Heart left ventricle (tissue), 13 donors: ENCODE measurements around the gene ZCCHC9.

Experiments used
- CTCF ChIP-seq, 12 donors: fragments of 200-600 bp; sonication (generic) in 4 of 12; IDR thresholded peaks; one replicate each; pipeline versions ENCODE4 v1.5.0 to v1.8.0; 2018 to 2022; ENCODE audit warnings: antibody characterized with exemption in 12 of 12, mild to moderate bottlenecking in 5 of 12
- POLR2A ChIP-seq, 2 donors: fragments of 450-650 bp; IDR thresholded peaks; one replicate each; pipeline ENCODE4 v1.6.1; 2017; ENCODE audit warnings: antibody characterized with exemption in 2 of 2, mild to moderate bottlenecking in 2 of 2, moderate library complexity in 2 of 2
- donor health status: ischemic (EF 13 %, LVEDD 7.1; RV severe dilation, severe dysfunction).
- donor health status: DM: no; HTN: yes; CAD: no.
- donor health status: DM: no; HTN: no; CAD: no.
- donor health status: ischemic (EF 25% LVEDD 6.9; RV normal size, moderate dysfunction).
- donor health status: ischemic (EF 25% LVEDD 5.7; RV mildly dilated, moderate dysfunction).
- donor health status: ischemic (EF 35%, LVEDD 5.7; RV mildly dilated, moderate dysfunction).
- donor health status: nonischemic (EF 11% LVEDD 7.7; RV severe dilation, severe dysfunction).
- donor health status: DM: yes; HTN: yes; CAD: no.
- donor health status: PGD.
- donor health status: ischemic (EF 29% LVEDD 5.4; RV normal size, mild dysfunction).
- donor health status: nonischemic (EF 23%, LVEDD 6.1; RV moderate dilation, normal function).

- TF ChIP-seq CTCF (IDR thresholded peaks at IDR 0.05) (no peak), POLR2A (IDR thresholded peaks at IDR 0.05) (no peak)
Observed at GRCh38 chr5:81345411-81346003, 44.1 kb downstream of the ZCCHC9 start.
